Lung microvascular endothelial cell (primary cell): ENCODE results near the gene PFDN4. TPM values are rescaled to one million over a fixed set of nuclear protein-coding genes. Genes with fewer than 3 reads are reported as not detected.
"Not testable (repeated sequence)": the region's sequence is repeated elsewhere in the genome, so short reads cannot be mapped to it uniquely, and the experiment has no call there.

Experiments used
- DNase-seq, 2 donors: peaks; one replicate each; pipeline versions ENCODE4 v3.0.0 to v3.0.0-alpha.2; 2010; ENCODE audit warnings: low read depth in 2 of 2
- total RNA-seq: library from RNA; depleted of rRNA; stranded (reverse); fragments of >200 nt; gene quantifications from 2 replicates; pipeline ENCODE4 v1.2.1, GENCODE V29; 2014

The PFDN4 gene
- total RNA-seq, 1 donor from 2014 or later: 57.5 TPM

DNA sequence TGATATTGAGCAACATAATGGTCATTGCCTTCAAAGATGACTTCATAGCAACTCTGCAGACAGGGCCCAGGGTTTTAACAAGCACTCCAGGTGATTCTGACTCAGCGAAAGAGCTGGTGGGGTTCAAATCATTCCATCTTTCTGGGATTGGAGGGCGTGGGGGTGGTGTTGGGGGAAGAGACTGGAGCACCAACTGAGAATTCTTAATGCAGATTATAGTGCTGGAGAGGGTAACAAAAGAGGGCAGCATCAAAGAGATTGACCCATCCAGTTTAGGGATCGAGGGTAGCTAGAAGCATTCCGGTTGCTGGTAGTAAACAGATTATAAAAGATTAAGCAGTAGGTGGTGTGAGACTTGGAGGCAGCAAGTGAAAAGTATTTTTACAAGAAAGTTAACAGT is 15.9 kb downstream of the PFDN4 start:
- DNase-seq: no peak

DNA sequence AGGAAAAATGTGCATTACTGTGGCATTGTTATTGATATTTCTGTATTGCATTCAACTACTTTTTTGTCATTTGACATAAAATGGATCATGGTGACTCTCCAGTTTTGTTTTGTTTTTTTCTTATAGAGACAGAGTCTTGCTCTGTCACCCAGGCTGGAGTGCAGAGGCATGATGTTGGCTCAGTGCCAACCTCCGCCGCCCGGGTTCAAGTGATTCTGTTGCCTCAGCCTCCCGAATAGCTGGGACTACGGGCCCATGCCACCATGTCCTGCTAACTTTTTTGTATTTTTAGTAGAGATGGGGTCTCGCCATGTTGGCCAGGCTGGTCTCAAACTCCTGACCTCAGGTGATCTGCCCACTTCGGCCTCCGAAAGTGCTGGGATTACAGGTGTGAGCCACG is 16.8 kb downstream of the PFDN4 start:
- DNase-seq: not testable (repeated sequence)

DNA sequence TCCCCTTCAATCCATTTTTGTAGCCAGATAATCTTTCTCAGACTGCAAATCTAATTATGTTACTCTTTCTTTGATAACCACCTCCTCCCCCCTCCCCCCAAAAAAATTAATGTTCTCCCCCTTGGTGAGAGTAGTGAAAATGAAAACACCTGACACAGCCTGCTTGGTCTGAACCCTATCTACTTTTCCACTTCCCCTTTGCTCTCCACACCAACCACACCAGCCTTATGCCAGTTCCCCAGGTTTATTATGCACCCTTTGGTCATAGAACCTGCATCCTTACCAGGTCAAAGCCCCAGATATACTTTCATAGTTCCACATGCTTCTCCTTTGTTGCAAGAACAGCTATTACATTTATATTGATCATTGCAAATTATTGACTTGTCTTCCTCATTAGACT is 19.4 kb downstream of the PFDN4 start:
- no peak for DNase-seq

DNA sequence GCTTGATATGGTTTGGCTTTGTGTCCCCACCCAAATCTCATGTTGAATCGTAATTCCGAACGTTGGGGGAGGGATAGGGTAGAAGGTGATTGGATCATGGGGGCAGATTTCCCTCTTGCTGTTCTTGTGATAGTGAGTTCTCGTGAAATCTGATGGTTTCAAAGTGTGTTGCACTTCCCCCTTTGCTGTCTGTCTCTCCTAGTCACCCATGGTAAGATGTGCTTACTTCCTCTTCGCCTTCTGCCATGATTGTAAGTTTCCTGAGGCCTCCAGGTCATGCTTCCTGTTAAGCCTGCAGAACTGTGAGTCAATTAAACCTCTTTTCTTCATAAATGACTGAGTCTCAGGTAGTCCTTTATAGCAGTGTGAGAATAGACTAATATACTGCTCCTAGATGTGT is 19.9 kb downstream of the PFDN4 start:
- DNase-seq: no peak

DNA sequence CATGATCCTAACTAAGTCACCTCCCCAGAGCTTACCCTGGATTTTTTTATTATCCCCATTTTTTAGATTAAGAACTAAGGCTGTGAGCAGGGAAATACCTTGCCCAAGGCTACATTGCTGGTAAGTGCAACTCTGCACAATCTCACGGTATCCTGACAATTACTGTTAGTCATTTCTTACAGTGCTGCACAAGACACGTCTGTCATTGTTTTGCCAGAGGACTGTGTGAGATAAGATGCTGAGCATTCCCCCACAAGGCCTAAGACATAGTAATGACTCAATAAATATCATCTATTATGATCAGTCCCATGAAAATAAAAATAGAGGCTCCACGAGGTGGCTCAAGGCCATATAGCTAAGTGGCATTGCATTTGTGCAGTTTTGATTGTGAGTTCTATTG is 21.0 kb downstream of the PFDN4 start:
- no peak for DNase-seq

DNA sequence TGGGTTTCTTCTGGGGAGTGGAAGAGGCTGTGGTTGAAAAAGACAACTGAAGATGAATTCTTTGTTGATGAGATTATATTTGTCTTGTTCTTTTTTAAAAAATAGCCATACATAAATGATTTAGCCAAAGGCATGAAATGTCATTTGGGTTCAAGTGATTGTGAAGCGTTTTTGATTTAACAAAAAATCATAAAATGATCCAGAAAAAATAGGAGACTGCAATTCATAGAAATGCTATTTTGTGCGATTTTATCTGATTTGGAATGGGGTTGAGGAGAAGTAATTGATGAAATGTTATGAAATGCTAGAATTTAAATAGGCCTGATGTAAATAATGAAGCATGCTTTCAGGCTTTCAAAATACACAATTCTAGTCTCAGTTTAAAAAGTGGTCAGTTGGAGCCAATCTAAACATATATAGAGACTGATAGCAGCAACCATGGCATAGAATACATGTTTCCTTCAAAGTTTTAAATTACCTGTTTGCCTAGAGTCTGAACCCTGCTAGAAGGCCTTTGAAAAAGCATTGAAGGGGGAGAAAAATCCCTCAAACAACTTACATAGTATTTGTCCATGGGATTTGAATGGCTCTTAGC is 21.8 kb downstream of the PFDN4 start:
- DNase-seq: no peak

DNA sequence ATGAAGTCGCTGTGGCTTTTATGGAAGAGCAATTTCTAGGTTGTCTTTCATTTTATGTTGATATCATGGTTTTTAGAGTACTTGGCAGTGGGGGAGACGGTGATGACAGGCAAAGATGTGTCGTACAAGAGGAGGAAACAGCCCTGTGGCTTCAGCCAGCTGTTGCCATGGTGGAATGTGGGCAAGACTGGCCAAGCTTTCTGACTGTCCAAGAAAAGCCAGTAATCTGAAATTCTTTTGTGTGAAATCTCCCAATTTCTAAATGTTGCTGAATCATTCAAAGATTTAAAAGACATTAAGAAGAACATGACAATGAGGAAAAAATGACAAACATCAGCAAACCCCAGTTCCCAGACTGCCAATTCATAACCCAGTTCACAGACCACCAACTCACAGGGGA is 23.1 kb downstream of the PFDN4 start:
- DNase-seq: no peak

DNA sequence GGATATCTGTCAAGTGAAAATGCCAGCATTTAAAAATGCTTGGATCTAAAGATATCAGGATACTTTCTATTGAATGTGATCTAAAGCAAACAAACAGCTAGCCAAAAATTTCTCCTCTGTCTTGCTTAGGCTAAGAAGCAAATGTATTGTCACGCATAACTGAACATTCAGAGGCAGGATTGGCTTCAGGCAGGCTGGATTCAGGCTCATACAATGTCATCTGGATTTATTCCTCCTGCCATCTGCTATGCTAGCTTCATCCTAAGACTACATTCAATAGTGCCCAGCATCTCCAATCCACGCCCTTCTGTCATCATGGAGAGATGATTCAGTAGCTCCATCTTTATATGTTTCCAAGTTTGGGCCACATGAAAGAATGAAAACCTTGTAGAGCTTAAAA is 27.1 kb downstream of the PFDN4 start:
- no peak for DNase-seq

DNA sequence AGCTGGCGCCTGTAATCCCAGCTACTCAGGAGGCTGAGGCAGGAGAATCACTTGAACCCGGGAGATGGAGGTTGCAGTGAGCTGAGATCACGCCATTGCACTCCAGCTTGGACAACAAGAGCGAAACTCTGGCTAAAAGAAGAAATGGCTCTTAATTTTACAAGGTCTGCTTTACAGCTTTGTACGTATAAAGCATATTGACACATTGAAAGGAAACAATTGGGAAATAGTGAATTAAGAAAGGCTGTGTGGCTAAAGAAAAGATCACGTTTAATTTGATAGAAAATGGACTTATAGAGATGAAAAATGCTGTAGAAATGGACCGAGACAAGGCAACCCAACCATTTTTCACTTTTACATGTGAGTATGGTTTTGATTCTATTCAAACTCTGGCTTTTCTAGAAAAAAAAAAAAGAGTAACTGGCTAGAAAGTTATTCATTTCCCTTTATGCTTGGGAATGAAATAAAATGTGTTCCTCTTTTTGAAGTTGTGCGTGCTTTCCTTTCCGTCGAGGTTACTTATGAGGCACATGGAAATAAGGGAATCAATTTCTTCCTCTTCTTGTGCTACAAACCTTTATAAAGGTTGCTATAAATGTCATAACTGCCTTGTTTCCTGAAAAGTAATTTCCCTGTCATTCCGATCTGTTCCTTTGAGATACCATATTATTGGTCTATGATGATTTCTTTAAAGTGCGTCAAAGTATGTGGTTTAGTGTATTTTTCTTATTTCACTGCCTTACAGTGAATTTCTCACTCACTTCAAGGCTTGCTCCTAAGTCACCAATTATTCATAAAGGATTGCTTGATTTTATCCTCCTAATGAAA is 29.4 kb downstream of the PFDN4 start:
- DNase-seq: no peak

DNA sequence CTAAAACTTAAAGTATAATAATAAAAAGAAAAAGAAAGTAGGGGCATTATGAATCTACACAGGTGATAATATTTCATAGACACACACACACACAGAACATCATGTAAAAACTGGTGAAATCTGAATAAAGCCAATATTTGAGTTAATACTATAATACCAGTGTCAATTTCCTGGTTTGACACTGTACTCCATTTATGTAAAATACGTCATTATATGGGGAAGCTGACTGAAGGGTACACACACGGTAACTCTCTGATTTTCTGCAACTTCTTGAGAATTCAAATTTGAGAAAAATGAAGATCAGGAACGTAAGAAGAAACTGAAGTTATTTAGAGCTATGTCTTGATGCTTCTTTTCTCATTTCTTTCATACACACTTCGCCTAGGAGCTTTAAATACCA is 36.2 kb downstream of the PFDN4 start:
- DNase-seq: no peak

DNA sequence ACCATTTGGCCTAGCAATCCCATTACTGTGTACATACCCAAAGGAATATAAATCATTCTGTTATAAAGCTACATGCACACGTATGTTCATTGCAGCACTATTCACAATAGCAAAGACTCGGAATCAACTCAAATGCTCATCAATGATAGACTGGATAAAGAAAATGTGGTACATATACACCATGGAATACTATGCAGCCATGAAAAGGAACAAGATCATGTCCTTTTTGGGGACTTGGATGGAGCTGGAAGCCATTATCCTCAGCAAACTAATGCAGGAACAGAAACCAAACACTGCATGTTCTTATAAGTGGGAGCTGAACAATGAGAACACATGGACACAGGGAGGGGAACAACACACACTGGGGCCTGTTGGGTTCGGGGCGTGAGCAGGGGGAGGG is 40.8 kb downstream of the PFDN4 start:
- DNase-seq: not testable (repeated sequence)

DNA sequence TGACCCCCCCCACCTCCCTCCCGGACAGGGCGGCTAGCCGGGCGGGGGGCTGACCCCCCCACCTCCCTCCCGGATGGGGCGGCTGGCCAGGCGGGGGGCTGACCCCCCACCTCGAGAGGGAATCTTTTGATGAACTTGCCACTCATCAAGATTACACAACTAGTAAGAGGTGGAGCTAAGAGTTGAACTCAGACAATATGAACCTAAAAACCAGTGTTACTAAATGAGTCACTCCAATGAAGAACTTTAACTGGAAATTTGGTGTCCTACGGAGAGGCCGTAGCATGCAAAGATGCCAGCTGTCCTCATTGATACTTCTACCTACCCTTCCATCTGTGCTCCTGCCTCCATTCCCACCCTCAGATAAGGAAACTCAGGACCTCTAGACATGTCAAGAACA is 42.8 kb downstream of the PFDN4 start:
- no peak for DNase-seq

DNA sequence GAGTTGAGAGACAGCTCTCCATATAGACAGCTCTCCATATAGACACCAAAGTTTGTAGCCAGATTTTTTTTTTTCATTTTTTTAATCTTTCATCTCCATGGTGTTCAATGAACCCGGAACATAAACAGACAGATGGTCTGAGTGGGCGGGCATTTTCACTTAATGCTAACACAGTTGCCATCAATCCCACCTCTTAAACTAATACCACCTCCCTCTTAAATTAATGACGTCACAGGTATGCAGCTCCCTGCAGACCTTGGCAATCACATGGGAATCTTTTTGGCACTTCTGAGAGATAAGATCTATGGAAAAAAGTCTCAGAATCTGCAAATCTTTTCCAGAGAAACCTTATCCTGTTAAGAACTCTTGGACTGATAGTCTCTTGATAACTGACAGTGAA is 43.2 kb downstream of the PFDN4 start:
- no peak for DNase-seq

DNA sequence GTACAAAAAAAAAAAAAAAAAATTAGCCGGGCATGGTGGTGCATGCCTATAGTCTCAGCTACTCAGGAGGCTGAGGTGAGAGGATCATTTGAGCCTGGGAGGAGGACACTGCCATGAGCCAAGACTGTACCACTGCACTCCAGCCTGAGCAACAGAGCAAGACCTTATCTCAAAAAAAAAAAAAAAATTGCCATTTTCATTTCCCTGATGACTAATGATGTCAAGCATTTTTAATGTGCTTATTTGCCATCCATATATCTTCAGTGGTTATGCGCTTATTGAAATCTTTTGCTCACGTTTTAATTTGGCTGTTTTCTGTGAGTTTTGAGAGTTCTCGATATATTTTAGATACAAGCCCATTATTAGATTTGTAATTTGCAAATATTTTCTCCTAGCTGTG is 46.7 kb downstream of the PFDN4 start:
- DNase-seq: no peak

DNA sequence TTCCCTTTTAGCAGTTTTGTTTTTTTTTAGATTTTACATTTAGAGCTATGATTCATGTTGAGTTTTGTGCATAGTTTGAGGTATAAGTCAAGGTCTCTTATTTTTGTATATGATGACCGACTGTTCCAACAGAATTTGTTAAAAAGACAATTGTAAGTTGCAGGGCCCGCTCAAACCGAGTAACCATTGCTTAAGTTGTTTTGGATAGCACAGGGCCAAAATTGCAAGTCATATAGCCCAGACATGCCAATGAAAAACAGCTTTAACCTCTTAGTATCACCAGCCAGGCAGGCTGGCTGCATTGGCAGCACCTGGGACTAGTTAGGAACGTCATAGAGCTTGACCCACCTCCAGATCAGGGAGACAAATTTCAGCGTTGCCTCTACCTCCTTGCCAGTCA is 47.3 kb downstream of the PFDN4 start:
- DNase-seq: no peak

DNA sequence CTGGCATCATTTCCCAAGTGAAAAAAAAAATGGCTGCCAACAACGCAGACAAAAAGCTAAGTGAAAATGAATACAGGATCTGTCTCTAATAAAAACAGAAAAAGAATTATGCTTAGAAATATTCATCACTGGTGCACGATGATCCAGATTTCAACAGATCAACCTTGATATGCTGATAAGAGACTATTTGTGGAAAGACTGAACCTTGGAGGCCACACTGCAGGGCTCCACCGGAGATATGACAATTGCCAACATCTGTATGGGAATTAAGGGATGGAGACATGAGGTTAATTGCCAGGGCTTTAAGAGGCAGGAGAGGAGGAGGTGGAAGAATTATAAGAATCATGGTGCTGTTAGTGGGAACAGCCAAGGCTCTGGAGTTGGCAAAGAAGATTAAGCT is 48.3 kb downstream of the PFDN4 start:
- no peak for DNase-seq

DNA sequence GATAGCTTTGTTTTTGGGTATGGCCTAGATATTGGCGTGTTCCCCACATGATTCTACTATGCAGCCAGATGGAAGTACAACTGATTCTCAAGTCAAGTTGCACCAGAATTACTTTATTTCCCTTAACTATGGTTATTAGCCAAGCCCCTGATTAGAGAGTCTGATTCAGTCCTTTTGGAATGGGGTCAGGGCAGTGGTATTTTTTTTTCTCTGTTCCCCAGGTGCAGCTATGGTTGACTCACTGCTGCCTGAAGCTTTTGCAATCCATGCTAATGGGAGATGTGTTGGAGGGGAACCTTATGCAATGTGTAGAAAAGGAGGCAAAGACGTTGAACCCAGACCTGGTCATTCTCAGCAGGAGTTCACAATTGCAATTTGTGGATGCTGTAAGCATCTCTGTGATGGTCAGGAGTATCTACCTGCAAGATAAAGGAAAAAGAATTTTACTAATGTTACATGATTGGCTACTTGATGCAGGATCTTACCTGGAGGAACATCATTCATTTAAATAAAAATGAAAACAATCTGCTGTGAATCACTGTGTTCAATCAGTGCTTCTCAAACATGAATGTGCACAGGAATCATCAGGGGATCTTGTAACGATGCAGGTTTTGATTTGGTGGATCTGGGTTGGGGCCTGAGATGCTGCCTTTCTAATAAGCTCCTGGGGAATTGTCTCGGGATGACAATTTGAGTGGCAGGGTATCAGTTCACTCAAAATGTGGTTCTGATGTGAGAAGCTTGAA is 49.4 kb downstream of the PFDN4 start:
- no peak for DNase-seq

DNA sequence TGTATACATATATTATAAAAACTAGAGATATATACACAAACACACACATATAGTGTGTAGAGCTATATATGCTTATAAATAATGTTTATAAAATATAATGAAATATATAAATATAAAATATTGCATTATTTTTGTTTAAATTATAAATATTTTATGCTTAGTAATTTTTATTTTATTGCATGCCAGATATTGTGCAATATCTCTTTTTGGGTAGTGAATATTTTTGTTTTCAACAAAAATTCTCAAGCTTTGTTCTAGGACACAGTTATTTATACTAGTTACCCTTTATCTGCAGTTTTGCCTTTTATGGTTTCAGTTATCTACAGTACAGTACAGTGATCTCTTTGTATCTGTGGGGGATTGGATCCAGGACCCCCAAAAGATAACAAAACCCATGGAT is 52.2 kb downstream of the PFDN4 start:
- DNase-seq: no peak

DNA sequence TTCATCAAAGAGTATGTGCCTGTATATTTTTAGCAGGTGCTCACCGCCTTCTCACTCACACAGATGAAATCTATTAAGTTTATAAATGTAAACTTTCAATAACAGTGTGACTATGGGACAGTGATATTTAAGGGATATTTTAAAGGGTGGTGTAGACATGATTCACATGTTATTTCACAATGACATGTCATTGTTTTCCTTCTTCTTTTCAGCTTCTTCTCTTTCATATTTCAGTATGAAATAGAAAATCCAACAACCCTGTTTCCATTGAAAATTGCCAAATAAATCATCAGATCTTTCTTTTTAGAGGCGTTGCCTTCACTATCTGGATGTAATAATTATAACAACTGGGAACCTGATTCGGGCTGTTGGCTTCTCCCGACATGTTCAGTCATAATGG is 54.8 kb downstream of the PFDN4 start:
- DNase-seq: no peak

DNA sequence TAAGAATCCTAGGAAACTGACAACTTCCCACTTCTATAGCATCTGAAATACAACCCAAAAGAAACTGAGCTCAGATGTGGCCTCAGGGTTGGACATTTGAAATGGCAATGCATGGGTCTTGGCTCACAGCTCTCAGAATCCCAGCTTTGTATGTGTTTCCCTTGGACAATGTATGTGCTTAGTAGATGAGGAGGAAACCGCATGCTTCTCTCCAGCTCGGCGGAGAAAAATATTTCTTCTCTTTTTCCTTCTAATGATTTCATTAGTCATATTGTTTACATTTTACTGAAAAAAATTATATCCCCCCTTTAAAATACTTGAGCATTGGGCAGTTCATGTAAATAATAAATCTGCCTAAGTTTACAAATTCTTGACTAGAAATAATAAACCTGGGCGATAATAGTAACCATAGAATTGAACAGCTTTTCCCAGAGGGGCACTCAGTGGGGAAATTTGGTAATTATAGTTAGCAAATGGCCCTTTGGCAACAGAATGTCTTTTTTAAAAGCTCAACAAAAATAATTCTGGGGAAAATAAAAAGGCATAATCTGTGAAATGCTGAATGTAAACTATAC is 55.3 kb downstream of the PFDN4 start:
- no peak for DNase-seq

DNA sequence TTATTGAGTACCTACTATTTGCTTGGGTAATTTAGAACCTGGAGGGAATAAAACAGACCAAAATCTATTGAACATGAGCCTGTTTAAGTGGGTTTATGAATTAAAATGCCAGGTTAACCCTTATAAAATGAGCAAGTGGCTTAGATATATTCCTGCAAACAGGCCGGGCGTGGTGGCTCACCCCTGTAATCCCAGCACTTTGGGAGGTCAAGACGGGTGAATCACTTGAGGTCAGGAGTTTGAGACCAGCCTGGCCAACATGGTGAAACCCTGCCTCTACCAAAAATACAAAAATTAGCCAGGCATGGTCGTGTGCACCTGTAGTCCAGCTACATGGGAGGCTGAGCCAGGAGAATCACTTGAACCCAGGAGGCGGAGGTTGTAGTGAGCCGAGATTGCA is 57.9 kb downstream of the PFDN4 start:
- not testable (repeated sequence) for DNase-seq

DNA sequence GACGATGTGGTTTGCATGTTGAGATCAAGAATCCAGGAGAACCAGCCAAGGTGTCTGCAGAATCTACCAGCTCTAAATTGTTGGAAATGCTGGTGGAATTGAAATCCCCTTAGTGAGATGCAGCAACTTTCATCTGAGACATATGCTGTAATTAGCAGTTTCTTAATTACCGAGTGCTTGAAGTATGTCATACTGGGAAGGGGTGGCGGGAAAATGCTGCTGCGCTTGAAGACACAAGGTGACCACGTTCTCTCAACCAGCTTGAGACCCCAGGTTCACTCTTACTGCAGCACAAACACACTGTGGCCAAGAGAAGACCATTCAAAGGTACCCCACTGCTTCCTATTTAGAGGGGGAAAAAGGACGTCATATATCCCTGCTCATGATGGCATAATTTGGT is 59.0 kb downstream of the PFDN4 start:
- DNase-seq: no peak
